Transverse colon (tissue), 4 donors: Measurements from ENCODE around the gene MRPL16. TPM values are rescaled to one million over a fixed set of nuclear protein-coding genes. Genes with fewer than 3 reads are reported as not detected.
A peak's percentile ranks its signal among the peaks of the same experiment; 100 is the strongest.

Experiments
- DNase-seq: peaks from one replicate; pipeline ENCODE4 v3.0.0-alpha.2; 2019
- H3K27ac ChIP-seq, 4 donors: fragments of 200-600 bp; sonication (generic); 2 replicates each; pipeline ENCODE4 v1.5.1; 2016 to 2018; ENCODE audit warnings: inconsistent platforms in 4 of 4
- H3K27me3 ChIP-seq: fragments of 200-600 bp; sonication (generic); 2 replicates; pipeline ENCODE4 v1.5.1; 2017; ENCODE audit warnings: inconsistent platforms
- H3K36me3 ChIP-seq, 4 donors: fragments of 200-600 bp; sonication (generic); 2 replicates each; pipeline ENCODE4 v1.5.1; 2017 to 2019; ENCODE audit warnings: inconsistent platforms in 4 of 4
- H3K4me1 ChIP-seq, 4 donors: fragments of 200-600 bp; sonication (generic); 2 replicates each; pipeline ENCODE4 v1.5.1; 2017 to 2020; ENCODE audit warnings: inconsistent platforms in 4 of 4
- H3K4me3 ChIP-seq, 4 donors: fragments of 200-600 bp; sonication (generic); 1 replicate in 1 of 4; 2 replicates in 3 of 4; pipeline versions ENCODE4 v1.5.1 to v1.6.1; 2017 to 2019; ENCODE audit warnings: inconsistent platforms in 4 of 4
- H3K9me3 ChIP-seq, 2 donors: fragments of 200-600 bp; sonication (generic); 2 replicates each; pipeline ENCODE4 v1.5.1; 2017 to 2019; ENCODE audit warnings: inconsistent platforms in 2 of 2
- CTCF ChIP-seq, 5 experiments: fragments of 200-600 bp in 3 of 5; fragments of 450-650 bp in 2 of 5; sonication (generic) in 3 of 5; IDR thresholded peaks; 1 replicate in 2 of 5; 2 replicates in 3 of 5; pipeline ENCODE4 v1.5.1; 2016 to 2017; ENCODE audit warnings: antibody characterized with exemption in 5 of 5, inconsistent platforms in 3 of 5, mild to moderate bottlenecking in 2 of 5, moderate library complexity in 1 of 5
- EP300 ChIP-seq: sonication (generic); formaldehyde crosslinking; IDR thresholded peaks from one replicate; pipeline ENCODE4 v1.6.1; 2017; ENCODE audit warnings: antibody characterized with exemption, low read depth
- POLR2A ChIP-seq: fragments of 450-650 bp; IDR thresholded peaks from one replicate; pipeline ENCODE4 v1.6.1; 2016; ENCODE audit warnings: antibody characterized with exemption, mild to moderate bottlenecking, moderate library complexity
- POLR2AphosphoS5 ChIP-seq, 3 donors: sonication (generic); formaldehyde crosslinking; IDR thresholded peaks; one replicate each; pipeline ENCODE4 v1.6.1; 2016; ENCODE audit warnings: antibody characterized with exemption in 3 of 3
- WGBS, 2 donors: methylation state at CpG; one replicate each; pipeline ENCODE4 v1.1.5; 2018; ENCODE audit warnings: low coverage in 1 of 2; 5-methylcytosine and 5-hydroxymethylcytosine counted together
- in situ Hi-C, 4 donors: fragments of 200-750 bp; cut with MboI; loops; one replicate each; pipeline versions ENCODE4 v1.15.0 to v1.15.1; 2017; ENCODE audit warnings: low sequenced_read_pairs in 3 of 4, low pct_ligation_motif_present in 1 of 4, low pct_unique_long_range_greater_than_20kb in 1 of 4
- intact Hi-C: fragments of 100-400 bp; cut with DNase I; formaldehyde crosslinking; loops from one replicate; pipeline ENCODE4 v1.15.1; 2023; ENCODE audit warnings: low total_unique reads
- total RNA-seq, 4 donors: library from RNA; depleted of rRNA; stranded (reverse); fragments of >200 nt; gene quantifications; one replicate each; pipeline ENCODE4 v1.1.0, GENCODE V29; 2016

MRPL16 gene
- total RNA-seq, 4 donors from 2014 or later, result 7.5 to 62.4 (median 37.2) TPM

- intact Hi-C loops (no loop called here), in situ Hi-C loops (no loop called here)
- no peaks in the 10 kb centered on the region for H3K9me3 ChIP-seq
- H3K4me3 ChIP-seq, result no peak overlapping the region
- peaks cover 7 to 57% (median 18%) of the 10 kb centered on the region in 4 donors for H3K4me1 ChIP-seq
- H3K36me3 ChIP-seq, result peaks cover 0 to 6% (median 0%) of the 10 kb centered on the region in 4 donors
- DNase-seq, result no peak
- no peaks in the 10 kb centered on the region for H3K27me3 ChIP-seq
- TF ChIP-seq POLR2A (no peak), POLR2AphosphoS5 (IDR thresholded peaks at IDR 0.05) (no peak), EP300 (no peak), CTCF (IDR thresholded peaks at IDR 0.05) (no peak)
- H3K27ac ChIP-seq, result no peak overlapping the region
- WGBS, 2 donors, result 31 to 40% methylated on average over 1 of the region's 1 CpG
These were observed 31.1 kb downstream of the MRPL16 start for GRCh38 chr11:59779487-59779886.

- WGBS, 2 donors, result 39% methylated on average over 2 of the region's 2 CpGs; no CpG with 5 or more reads in 1 of the 2 donors
- Histone ChIP-seq H3K27me3 (no peaks in the 10 kb centered on the region), H3K27ac (peak overlapping the region; percentile 49 to 73 (median 66)), H3K4me3 (no peak overlapping the region), H3K4me1 (peaks cover 7 to 47% (median 18%) of the 10 kb centered on the region in 4 donors), H3K36me3 (peaks cover 0 to 6% (median 3%) of the 10 kb centered on the region in 4 donors), H3K9me3 (no peaks in the 10 kb centered on the region)
- TF ChIP-seq POLR2AphosphoS5 (IDR thresholded peaks at IDR 0.05) (peak in 2 of 3 donors; percentile 13 to 68), EP300 (no peak)
- in situ Hi-C loops (no loop called here), intact Hi-C loops (no loop called here)
- peak; percentile 73 for DNase-seq
These were observed 32.5 kb downstream of the MRPL16 start for GRCh38 chr11:59778122-59778521.

GRCh38 chr11:59777104-59777503 is 33.5 kb downstream of the MRPL16 start:
- in situ Hi-C loops, result no loop called here

GRCh38 chr11:59776210-59777066 is 34.1 kb downstream of the MRPL16 start:
- WGBS, 2 donors, result 63 to 79% methylated on average over 4 to 5 of the region's 5 CpGs

More at GRCh38 chr11:59777104-59777503, 33.5 kb downstream of the MRPL16 start:
- peaks cover 7 to 45% (median 18%) of the 10 kb centered on the region in 4 donors for H3K4me1 ChIP-seq
- peaks cover 0 to 6% (median 3%) of the 10 kb centered on the region in 4 donors for H3K36me3 ChIP-seq
- no peak for DNase-seq
- TF ChIP-seq EP300 (no peak), POLR2A (no peak), CTCF (IDR thresholded peaks at IDR 0.05) (no peak), POLR2AphosphoS5 (IDR thresholded peaks at IDR 0.05) (no peak)
- H3K27me3 ChIP-seq, result no peaks in the 10 kb centered on the region
- WGBS, 2 donors, result 79 to 83% methylated on average over 2 to 5 of the region's 5 CpGs
- H3K9me3 ChIP-seq, result no peaks in the 10 kb centered on the region
- no peak overlapping the region for H3K4me3 ChIP-seq
- H3K27ac ChIP-seq, result peak overlapping the region; percentile 43 to 73 (median 58)
- intact Hi-C loops, result no loop called here

More at GRCh38 chr11:59776210-59777066, 34.1 kb downstream of the MRPL16 start:
- in situ Hi-C loops (no loop called here), intact Hi-C loops (no loop called here)
- peaks cover 0 to 6% (median 3%) of the 10 kb centered on the region in 4 donors for H3K36me3 ChIP-seq
- H3K4me1 ChIP-seq, result peaks cover 7 to 47% (median 18%) of the 10 kb centered on the region in 4 donors
- no peak for DNase-seq
- TF ChIP-seq EP300 (no peak), POLR2AphosphoS5 (IDR thresholded peaks at IDR 0.05) (peak in 2 of 3 donors; percentile 67 to 74), CTCF (IDR thresholded peaks at IDR 0.05) (no peak), POLR2A (no peak)
- no peaks in the 10 kb centered on the region for H3K9me3 ChIP-seq
- peak overlapping the region; percentile 43 to 73 (median 58) for H3K27ac ChIP-seq
- H3K27me3 ChIP-seq, result no peaks in the 10 kb centered on the region
- no peak overlapping the region for H3K4me3 ChIP-seq
